HepG2 (cell line): Measurements from ENCODE around the gene UNC50. TPM values are rescaled to one million over a fixed set of nuclear protein-coding genes. Genes with fewer than 3 reads are reported as not detected.
A peak's percentile ranks its signal among the peaks of the same experiment; 100 is the strongest.

Source experiments
- ATAC-seq: fragments of 200-7000 bp; cut with Tn5 transposase; 3 replicates; pipeline ENCODE4 v1.9.1; 2020; ENCODE audit warnings: mild to moderate bottlenecking, moderate library complexity
- BruUV-seq: library from RNA; stranded (reverse); fragments of 400-500 nt; replicated peaks from 2 replicates; lab custom pipeline; 2021; lab: Mats Ljungman, UMichigan
- CTCF ChIA-PET: fragments of 300-600 bp; formaldehyde crosslinking; extraction: SDS; loops from one replicate; lab custom pipeline; 2021; ENCODE audit warnings: low total read pairs, inconsistent platforms, low intra/inter-chr PET ratio; lab: Yijun Ruan, JAX
- POLR2A ChIA-PET: fragments of 350-600 bp; sonication (Branson Sonifier 250); formaldehyde crosslinking; loops from one replicate; lab custom pipeline; 2020; ENCODE audit warnings: antibody characterized with exemption, inconsistent platforms; lab: Yijun Ruan, JAX
- DNase-seq: peaks from one replicate; pipeline ENCODE4 v3.0.0-alpha.2; 2015; ENCODE audit warnings: low spot score
- FAIRE-seq: peaks from 3 replicates; lab custom pipeline; 2011; peaks lifted over from hg19 to GRCh38; lab: Jason Lieb, UNC
- H2AFZ ChIP-seq: one replicate; pipeline ENCODE4 v1.6.1; 2011; ENCODE audit warnings: low read length, inconsistent platforms
- H3K27ac ChIP-seq: fragments of 300-600 bp; 3 replicates; pipeline ENCODE4 v1.8.0; 2011; ENCODE audit warnings: mixed run types, mild to moderate bottlenecking, mixed read lengths, low read length, inconsistent platforms; ENCODE audit not compliant: insufficient read depth; ENCODE audit errors: extremely low read length
- H3K27me3 ChIP-seq, 2 experiments: fragments of 200-600 bp in 1 of 2; 2 replicates in 1 of 2; 3 replicates in 1 of 2; pipeline versions ENCODE4 v1.6.0 to v1.8.0; 2011; ENCODE audit warnings: low read length in 2 of 2, mild to moderate bottlenecking in 2 of 2, moderate library complexity in 2 of 2, inconsistent platforms in 1 of 2; ENCODE audit not compliant: insufficient read depth in 2 of 2, control insufficient read depth in 1 of 2
- H3K36me3 ChIP-seq, 2 experiments: fragments of 200-600 bp in 1 of 2; replicated peaks in 1 of 2; 2 replicates in 1 of 2; 3 replicates in 1 of 2; pipeline versions ENCODE4 v1.5.1 to v1.8.0; 2011; ENCODE audit warnings: low read length in 2 of 2, inconsistent platforms in 1 of 2; ENCODE audit not compliant: insufficient read depth in 2 of 2, control insufficient read depth in 1 of 2
- H3K4me1 ChIP-seq: 2 replicates; pipeline ENCODE4 v1.5.1; 2012; ENCODE audit warnings: low read length, inconsistent platforms; ENCODE audit not compliant: insufficient read depth
- H3K4me2 ChIP-seq: 2 replicates; pipeline ENCODE4 v1.6.0; 2011; ENCODE audit warnings: low read depth, low read length, inconsistent platforms
- H3K4me3 ChIP-seq, 3 experiments: fragments of 200-600 bp in 1 of 3; sonication (generic), shearing (Covaris generic) in 1 of 3; replicated peaks in 1 of 3; 2 replicates each; pipeline ENCODE4 v1.5.1; 2011 to 2016; ENCODE audit warnings: low read length in 3 of 3, inconsistent platforms in 2 of 3, low read depth in 2 of 3, mild to moderate bottlenecking in 2 of 3, control low read depth in 1 of 3, mixed read lengths in 1 of 3; ENCODE audit not compliant: insufficient read depth in 1 of 3
- H3K79me2 ChIP-seq: one replicate; pipeline ENCODE4 v1.6.1; 2011; ENCODE audit warnings: low read length, inconsistent platforms; ENCODE audit not compliant: insufficient read depth
- H3K9ac ChIP-seq: 2 replicates; pipeline ENCODE4 v1.6.0; 2011; ENCODE audit warnings: mild to moderate bottlenecking, low read depth, low read length, inconsistent platforms; ENCODE audit not compliant: insufficient read depth
- H3K9me3 ChIP-seq: 2 replicates; pipeline ENCODE4 v1.5.1; 2012; ENCODE audit warnings: mild to moderate bottlenecking, low read length
- H4K20me1 ChIP-seq: 2 replicates; pipeline ENCODE4 v1.6.0; 2011; ENCODE audit warnings: inconsistent platforms, mild to moderate bottlenecking, low read length, moderate library complexity; ENCODE audit not compliant: insufficient read depth
- HOXA7 ChIP-seq: sonication (generic); formaldehyde crosslinking; IDR thresholded peaks from 2 replicates; pipeline ENCODE4 v1.8.1; 2022; ENCODE audit warnings: mild to moderate bottlenecking, missing genetic modification reagents, moderate library complexity
- NBN ChIP-seq: fragments of 450-650 bp; conservative IDR thresholded peaks from 2 replicates; pipeline ENCODE4 v1.6.1; 2017
- PRDM15 ChIP-seq: sonication (generic); formaldehyde crosslinking; IDR thresholded peaks from 2 replicates; pipeline ENCODE4 v1.4.0; 2020; ENCODE audit warnings: missing genetic modification reagents
- ZNF691 ChIP-seq: sonication (generic); formaldehyde crosslinking; IDR thresholded peaks from 2 replicates; pipeline ENCODE4 v1.4.0; 2020; ENCODE audit warnings: missing genetic modification reagents, low read depth, mild to moderate bottlenecking, borderline replicate concordance
- WGBS: methylation state at CpG from one replicate; pipeline ENCODE4 v1.1.6; 2017; ENCODE audit warnings: low lambda C conversion rate; 5-methylcytosine and 5-hydroxymethylcytosine counted together
- in situ Hi-C: cut with HindIII; loops from 2 replicates; pipeline ENCODE4 v1.10.0; 2017; ENCODE audit warnings: low pct_unique_long_range_greater_than_20kb; ENCODE audit not compliant: extremely low pct_ligation_motif_present
- intact Hi-C: fragments of 100-400 bp; cut with micrococcal nuclease; formaldehyde crosslinking; loops from one replicate; pipeline ENCODE4 v1.10.0; 2022; ENCODE audit not compliant: unreplicated experiment
- polyA plus RNA-seq, 8 experiments: library from polyadenylated mRNA; depleted of rRNA in 3 of 8; stranded (reverse) in 7 of 8; unstranded in 1 of 8; fragments of >200 nt; fragmentation: Illumina TruSeq in 4 of 8; extraction: Trizol in 4 of 8; gene quantifications; 2 replicates each; pipeline versions ENCODE4 v1.2.1 to v1.2.3, GENCODE V29; 2011 to 2016; ENCODE audit warnings: low read depth in 4 of 8, missing spikeins in 1 of 8, mixed read lengths in 1 of 8; ENCODE audit not compliant: insufficient read depth in 1 of 8
- total RNA-seq, 5 experiments: library from RNA; depleted of rRNA; stranded (reverse); fragments of >200 nt; fragmentation: Illumina TruSeq; extraction: Trizol; gene quantifications; 2 replicates each; pipeline ENCODE4 v1.2.3, GENCODE V29; 2016; ENCODE audit warnings: low read depth in 1 of 5

The UNC50 gene
- total and polyA plus RNA-seq, 2 of the 13 experiments (the other 11 are each of a cell fraction or from before 2014, with no cell fraction given): 92.6 to 95.6 TPM

GRCh38 chr2:98607104-98607503 lies 1.3 kb upstream of the UNC50 start:
- in situ Hi-C loops (no loop called here), intact Hi-C loops (loop anchor here (5.0 to 10.0 kb wide), 2 partner anchors 162 to 730 kb away; partner anchors contain the start of genes EIF5B, INPP4A and TXNDC9)
- 38% methylated on average over 6 of the region's 6 CpGs for WGBS
- no peaks in the 10 kb centered on the region; a peak in 1 of 5 replicates for H3K27me3 ChIP-seq
- H3K9ac ChIP-seq: peak overlapping the region; percentile 99
- no peak for DNase-seq
- POLR2A ChIA-PET: no interaction called here
- H3K4me3 ChIP-seq: peak overlapping the region; percentile 95 to 98 (median 97)
- H3K9me3 ChIP-seq: no peaks in the 10 kb centered on the region
- TF ChIP-seq ZNF691 (peak; percentile 11; the same call in 1 of the 2 replicates), PRDM15 (CRISPR knock-in tag) (no peak), NBN (no peak), HOXA7 (CRISPR knock-in tag) (no peak)
- H3K4me1 ChIP-seq: peaks cover 41% of the 10 kb centered on the region
- BruUV-seq: no TSS peak
- peaks cover 4% of the 10 kb centered on the region for H4K20me1 ChIP-seq
- H3K36me3 ChIP-seq: peaks cover 6 to 14% of the 10 kb centered on the region in 2 experiments
- H3K4me2 ChIP-seq: peak overlapping the region; percentile 87
- no peak for FAIRE-seq
- ATAC-seq: no peak
- no peak overlapping the region for H2AFZ ChIP-seq
- CTCF ChIA-PET: no interaction called here
- H3K27ac ChIP-seq: peak overlapping the region; percentile 88
- H3K79me2 ChIP-seq: peaks cover 69% of the 10 kb centered on the region
